Midbrain (tissue), 1 donor: ENCODE data around the gene WDR81.
"Not testable (repeated sequence)": the region's sequence is repeated elsewhere in the genome, so short reads cannot be mapped to it uniquely, and the experiment has no call there.

Source experiments
- DNase-seq: peaks from one replicate; lab custom pipeline; 2025; lab: John Stamatoyannopoulos, UW

WDR81 gene

DNA sequence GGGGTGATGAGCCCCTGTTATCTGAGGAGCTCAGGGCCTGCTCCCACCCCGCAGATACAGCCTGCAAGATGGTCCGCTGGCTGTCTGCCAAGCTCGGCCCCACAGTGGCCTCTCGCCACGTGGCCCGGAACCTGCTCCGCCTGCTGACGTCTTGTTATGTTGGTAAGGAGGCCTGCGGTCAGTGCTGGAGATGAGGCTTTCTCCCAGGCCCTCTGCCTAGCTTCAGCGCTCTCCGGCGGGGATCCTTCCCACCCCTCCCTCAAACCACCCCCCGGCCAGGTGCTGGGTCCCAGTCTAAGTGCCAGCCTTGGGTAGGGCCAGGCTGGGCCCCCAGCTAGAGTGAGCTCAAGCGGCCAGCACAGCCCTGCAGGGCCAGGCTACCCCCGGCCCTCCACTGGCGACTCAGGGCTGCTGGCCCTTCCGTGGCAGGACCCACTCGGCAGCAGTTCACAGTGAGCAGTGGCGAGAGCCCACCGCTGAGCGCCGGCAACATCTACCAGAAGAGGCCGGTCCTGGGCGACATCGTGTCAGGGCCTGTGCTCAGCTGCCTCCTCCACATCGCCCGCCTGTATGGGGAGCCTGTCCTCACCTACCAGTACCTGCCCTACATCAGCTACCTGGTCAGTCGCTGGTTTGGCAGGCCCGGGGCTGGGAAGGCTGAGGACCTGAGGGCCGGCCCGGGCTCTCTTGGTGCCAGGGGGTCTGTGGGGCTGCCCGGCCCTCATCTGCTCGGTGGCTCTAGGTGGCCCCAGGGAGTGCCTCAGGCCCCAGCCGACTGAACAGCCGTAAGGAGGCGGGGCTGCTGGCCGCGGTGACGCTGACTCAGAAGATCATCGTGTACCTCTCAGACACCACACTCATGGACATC is 6.1 kb downstream of the WDR81 start:
- no peak for DNase-seq

- DNase-seq: no peak
These were observed 6.6 kb downstream of the WDR81 start for GRCh38 chr17:1731194-1731506.

DNA sequence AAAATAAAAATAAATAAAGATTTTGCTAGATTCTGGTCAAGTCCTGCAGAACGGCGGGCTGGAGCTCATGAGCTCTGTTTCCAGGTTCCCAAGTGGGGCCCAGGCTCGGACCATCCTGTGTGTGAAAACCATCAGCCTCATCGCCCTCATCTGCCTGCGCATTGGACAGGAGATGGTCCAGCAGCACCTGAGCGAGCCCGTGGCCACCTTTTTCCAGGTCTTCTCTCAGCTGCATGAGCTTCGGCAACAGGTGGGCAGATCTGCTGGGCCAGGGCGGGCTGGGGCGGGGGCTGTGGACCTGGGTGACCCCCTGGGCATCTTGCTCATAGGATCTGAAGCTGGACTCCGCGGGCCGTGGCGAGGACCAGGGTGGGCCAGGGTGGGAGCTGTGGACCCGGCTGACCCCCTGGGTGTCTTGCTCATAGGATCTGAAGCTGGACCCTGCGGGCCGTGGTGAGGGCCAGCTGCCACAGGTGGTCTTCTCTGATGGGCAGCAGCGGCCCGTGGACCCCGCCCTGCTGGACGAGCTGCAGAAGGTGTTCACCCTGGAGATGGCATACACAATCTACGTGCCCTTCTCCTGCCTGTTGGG is 7.8 kb downstream of the WDR81 start:
- no peak for DNase-seq

- no peak for DNase-seq
These were observed 8.4 kb downstream of the WDR81 start for GRCh38 chr17:1732833-1733321.

GRCh38 chr17:1733759-1734158 is 9.3 kb downstream of the WDR81 start:
- no peak for DNase-seq

DNA sequence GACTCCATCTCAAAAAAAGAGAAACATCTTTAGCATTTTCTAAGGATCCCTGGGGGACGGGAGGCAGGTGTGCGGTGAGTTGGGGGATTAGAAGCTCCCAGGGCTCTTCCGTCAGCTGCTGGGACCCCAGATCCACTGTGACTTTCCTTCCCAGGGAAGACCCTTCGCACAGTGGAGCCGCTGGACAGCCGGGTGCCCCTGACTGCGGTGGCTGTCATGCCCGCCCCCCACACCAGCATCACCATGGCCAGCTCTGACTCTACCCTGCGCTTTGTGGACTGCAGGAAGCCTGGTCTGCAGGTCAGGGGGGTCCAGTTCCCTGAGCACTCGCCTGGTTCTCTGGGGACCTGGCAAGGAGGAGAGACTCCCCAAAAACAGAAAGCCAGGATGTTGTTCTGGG is 10.9 kb downstream of the WDR81 start:
- DNase-seq: no peak

- DNase-seq: no peak
These were observed 11.4 kb downstream of the WDR81 start for GRCh38 chr17:1735834-1736347.

- no peak for DNase-seq
These were observed 12.1 kb downstream of the WDR81 start for GRCh38 chr17:1736348-1737281.

- no peak for DNase-seq
These were observed 13.2 kb downstream of the WDR81 start for GRCh38 chr17:1737531-1738291.

GRCh38 chr17:1741899-1742298 is 17.4 kb downstream of the WDR81 start:
- not testable (repeated sequence) for DNase-seq

DNA sequence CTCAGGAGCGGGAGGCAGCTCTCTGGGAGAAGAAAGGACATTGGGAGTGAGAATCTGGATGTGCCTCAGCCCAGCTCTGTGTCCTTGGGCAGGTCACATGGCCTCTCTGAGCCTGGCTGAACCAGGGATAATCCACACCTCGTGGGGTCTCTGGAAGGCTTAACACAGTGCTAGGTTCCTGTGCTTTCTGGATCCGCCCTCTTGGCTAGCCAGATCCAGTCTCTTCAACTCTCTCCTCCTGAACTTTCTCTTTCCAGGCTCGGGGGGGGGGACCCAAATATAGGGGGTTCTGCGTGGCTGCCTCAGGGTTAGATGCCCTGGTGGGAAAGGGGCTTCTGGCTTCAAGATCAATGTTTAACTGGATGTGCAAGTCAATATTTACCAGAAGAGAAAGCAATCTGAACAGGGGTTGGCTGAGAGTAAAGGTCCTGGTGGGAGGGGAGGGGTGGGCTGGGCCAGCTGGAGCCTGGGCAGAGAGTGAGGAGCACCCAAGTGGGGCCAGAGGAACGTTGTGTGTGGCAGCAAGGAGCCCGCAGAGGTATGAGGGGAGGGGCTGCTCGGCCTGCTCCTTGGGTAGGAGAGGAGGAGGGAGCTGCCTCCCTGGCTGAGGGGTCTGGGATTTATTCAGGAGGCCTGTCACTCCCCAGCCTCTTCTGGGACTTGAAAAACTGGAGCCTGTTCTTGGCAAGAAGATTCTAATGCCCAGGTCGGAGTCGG is 18.0 kb downstream of the WDR81 start, which contains the start of gene SERPINF2:
SERPINF2 (plus strand) TSS at position 501 of the 717 bp plus-strand sequence. CDS start 2,125 bp downstream, outside the sequence.
- no peak for DNase-seq

DNA sequence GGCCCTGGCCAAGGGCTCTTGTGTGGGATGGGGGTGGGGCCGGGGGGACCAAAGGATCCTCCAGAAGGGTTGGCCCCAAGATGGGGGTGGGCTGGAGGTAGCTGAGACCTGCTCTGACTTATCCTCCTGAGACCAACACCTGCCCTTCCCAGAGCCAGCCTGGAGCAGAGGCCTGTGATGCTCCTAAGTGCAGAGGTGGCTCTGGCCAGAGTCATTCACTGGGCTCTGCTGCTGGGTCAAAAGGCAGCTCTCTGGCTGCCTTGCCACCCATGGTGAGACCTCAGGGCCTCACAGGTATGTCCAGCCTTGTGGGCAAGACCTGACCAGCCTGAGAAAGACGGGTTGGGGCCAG is 18.6 kb downstream of the WDR81 start:
- DNase-seq: no peak

- no peak for DNase-seq
These were observed 20.3 kb downstream of the WDR81 start for GRCh38 chr17:1744551-1745512.

GRCh38 chr17:1745513-1746020 is 21.1 kb downstream of the WDR81 start:
- no peak for DNase-seq

GRCh38 chr17:1746975-1747543 is 22.6 kb downstream of the WDR81 start:
- no peak for DNase-seq

- DNase-seq: no peak
These were observed 26.1 kb downstream of the WDR81 start for GRCh38 chr17:1750628-1751027.

DNA sequence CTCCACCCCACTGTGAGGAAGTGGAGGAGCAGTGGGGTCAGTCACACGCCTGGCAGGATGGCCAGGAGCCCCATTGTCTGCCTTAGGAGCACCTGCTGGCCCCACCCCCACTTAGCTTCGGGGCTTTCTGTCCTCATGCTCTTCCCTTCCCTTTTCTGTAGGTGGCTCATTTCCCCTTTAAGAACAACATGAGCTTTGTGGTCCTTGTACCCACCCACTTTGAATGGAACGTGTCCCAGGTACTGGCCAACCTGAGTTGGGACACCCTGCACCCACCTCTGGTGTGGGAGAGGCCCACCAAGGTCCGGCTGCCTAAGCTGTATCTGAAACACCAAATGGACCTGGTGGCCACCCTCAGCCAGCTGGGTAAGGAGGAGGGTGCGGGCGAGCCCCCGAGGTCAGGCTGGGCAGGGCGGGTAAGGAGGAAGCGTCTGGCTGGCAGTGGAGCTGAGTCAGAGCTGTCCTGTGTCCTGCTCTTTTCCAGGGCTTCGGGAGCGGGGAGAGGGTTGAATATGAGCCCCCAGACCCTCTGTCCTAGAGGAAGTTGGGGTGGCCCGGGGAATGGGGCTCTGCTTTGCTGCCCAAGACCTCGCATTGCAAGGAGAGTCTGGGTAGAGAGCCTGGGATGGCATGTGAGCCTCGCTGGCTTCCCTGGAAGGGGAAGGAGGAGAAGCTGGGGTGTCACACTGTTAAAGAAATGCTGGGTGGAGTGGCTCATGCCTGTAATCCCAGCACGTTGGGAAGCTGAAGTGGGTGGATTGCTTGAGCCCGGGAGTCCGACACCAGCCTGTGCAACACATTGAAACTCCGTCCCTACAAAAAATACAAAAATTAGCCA is 28.1 kb downstream of the WDR81 start:
- no peak for DNase-seq
